SK-N-SH treated with all-trans-retinoic acid at 6 μM for 48 hours (cell line): Measurements from ENCODE around the gene AP3D1.

ENCODE experiments used
- ARNTL ChIP-seq: fragments of 450-650 bp; formaldehyde crosslinking; IDR thresholded peaks from 2 replicates; pipeline ENCODE4 v1.5.0; 2020; ENCODE audit warnings: low read depth, mild to moderate bottlenecking, moderate library complexity, borderline replicate concordance
- CREB5 ChIP-seq: fragments of 250-450 bp; sonication (Bioruptor Pico); IDR thresholded peaks from 2 replicates; pipeline ENCODE4 v1.5.1; 2020; ENCODE audit warnings: low read depth, mild to moderate bottlenecking, moderate library complexity
- CSRNP3 ChIP-seq: fragments of 250-450 bp; sonication (Bioruptor Pico); IDR thresholded peaks from 2 replicates; pipeline ENCODE4 v1.5.1; 2021; ENCODE audit warnings: mild to moderate bottlenecking, moderate library complexity
- ESRRG ChIP-seq: fragments of 250-450 bp; sonication (Bioruptor Pico); IDR thresholded peaks from 2 replicates; pipeline ENCODE4 v1.6.1; 2021; ENCODE audit warnings: mild to moderate bottlenecking
- GLIS3 ChIP-seq: fragments of 250-450 bp; sonication (Bioruptor Pico); IDR thresholded peaks from 2 replicates; pipeline ENCODE4 v1.5.0; 2020; ENCODE audit warnings: mild to moderate bottlenecking, moderate library complexity
- OSR1 ChIP-seq: fragments of 250-450 bp; sonication (Bioruptor Pico); IDR thresholded peaks from 2 replicates; pipeline ENCODE4 v1.8.0; 2022; ENCODE audit warnings: moderate library complexity, mild to moderate bottlenecking, inconsistent platforms
- PATZ1 ChIP-seq: fragments of 250-450 bp; sonication (Bioruptor Pico); IDR thresholded peaks from 2 replicates; pipeline ENCODE4 v1.8.0; 2020; ENCODE audit warnings: mild to moderate bottlenecking, moderate library complexity, borderline replicate concordance
- POU6F1 ChIP-seq: fragments of 250-450 bp; sonication (Bioruptor Pico); IDR thresholded peaks from 2 replicates; pipeline ENCODE4 v1.8.0; 2021; ENCODE audit warnings: low read depth, mild to moderate bottlenecking, moderate library complexity, borderline replicate concordance
- TCF4 ChIP-seq: fragments of 250-450 bp; sonication (Bioruptor Pico); IDR thresholded peaks from 2 replicates; pipeline ENCODE4 v1.8.0; 2021; ENCODE audit warnings: mild to moderate bottlenecking, moderate library complexity, borderline replicate concordance
- ZC3H10 ChIP-seq: fragments of 250-450 bp; sonication (Bioruptor Pico); IDR thresholded peaks from 2 replicates; pipeline ENCODE4 v1.5.1; 2021; ENCODE audit warnings: mild to moderate bottlenecking, moderate library complexity
- ZFP3 ChIP-seq: fragments of 250-450 bp; sonication (Bioruptor Pico); IDR thresholded peaks from 2 replicates; pipeline ENCODE4 v1.5.0; 2020; ENCODE audit warnings: mild to moderate bottlenecking, moderate library complexity
- ZNF565 ChIP-seq: fragments of 450-650 bp; formaldehyde crosslinking; conservative IDR thresholded peaks from 2 replicates; pipeline ENCODE4 v1.5.0; 2020; ENCODE audit warnings: low read depth, mild to moderate bottlenecking, moderate library complexity

- no peak for TF ChIP-seq ZFP3 (CRISPR knock-in tag)
- TF ChIP-seq ARNTL (CRISPR knock-in tag), result no peak
- TF ChIP-seq PATZ1 (CRISPR knock-in tag), result no peak
- TF ChIP-seq ESRRG (CRISPR knock-in tag), result no peak
- no peak for TF ChIP-seq POU6F1 (CRISPR knock-in tag)
- no peak for TF ChIP-seq CSRNP3 (CRISPR knock-in tag)
- no peak for TF ChIP-seq CREB5
- TF ChIP-seq ZNF565 (CRISPR knock-in tag), result no peak
- TF ChIP-seq OSR1 (CRISPR knock-in tag), result no peak
- no peak for TF ChIP-seq ZC3H10 (CRISPR knock-in tag)
- TF ChIP-seq GLIS3, result no peak
- no peak for TF ChIP-seq TCF4 (CRISPR knock-in tag)
These were observed 47.8 kb upstream of the AP3D1 start for GRCh38 chr19:2199215-2199614.
